Transverse colon (tissue), 4 donors: ENCODE data around the gene ZNF417.

Experiments used
- EP300 ChIP-seq: sonication (generic); formaldehyde crosslinking; IDR thresholded peaks from one replicate; pipeline ENCODE4 v1.6.1; 2017; ENCODE audit warnings: antibody characterized with exemption, low read depth
- POLR2A ChIP-seq: fragments of 450-650 bp; IDR thresholded peaks from one replicate; pipeline ENCODE4 v1.6.1; 2016; ENCODE audit warnings: antibody characterized with exemption, mild to moderate bottlenecking, moderate library complexity
- POLR2AphosphoS5 ChIP-seq, 3 donors: sonication (generic); formaldehyde crosslinking; IDR thresholded peaks; one replicate each; pipeline ENCODE4 v1.6.1; 2016; ENCODE audit warnings: antibody characterized with exemption in 3 of 3
- TF ChIP-seq, protein P1 (sequence below), 5 experiments: fragments of 200-600 bp in 3 of 5; fragments of 450-650 bp in 2 of 5; sonication (generic) in 3 of 5; IDR thresholded peaks; 1 replicate in 2 of 5; 2 replicates in 3 of 5; pipeline ENCODE4 v1.5.1; 2016 to 2017; ENCODE audit warnings: antibody characterized with exemption in 5 of 5, inconsistent platforms in 3 of 5, mild to moderate bottlenecking in 2 of 5, moderate library complexity in 1 of 5

DNA sequence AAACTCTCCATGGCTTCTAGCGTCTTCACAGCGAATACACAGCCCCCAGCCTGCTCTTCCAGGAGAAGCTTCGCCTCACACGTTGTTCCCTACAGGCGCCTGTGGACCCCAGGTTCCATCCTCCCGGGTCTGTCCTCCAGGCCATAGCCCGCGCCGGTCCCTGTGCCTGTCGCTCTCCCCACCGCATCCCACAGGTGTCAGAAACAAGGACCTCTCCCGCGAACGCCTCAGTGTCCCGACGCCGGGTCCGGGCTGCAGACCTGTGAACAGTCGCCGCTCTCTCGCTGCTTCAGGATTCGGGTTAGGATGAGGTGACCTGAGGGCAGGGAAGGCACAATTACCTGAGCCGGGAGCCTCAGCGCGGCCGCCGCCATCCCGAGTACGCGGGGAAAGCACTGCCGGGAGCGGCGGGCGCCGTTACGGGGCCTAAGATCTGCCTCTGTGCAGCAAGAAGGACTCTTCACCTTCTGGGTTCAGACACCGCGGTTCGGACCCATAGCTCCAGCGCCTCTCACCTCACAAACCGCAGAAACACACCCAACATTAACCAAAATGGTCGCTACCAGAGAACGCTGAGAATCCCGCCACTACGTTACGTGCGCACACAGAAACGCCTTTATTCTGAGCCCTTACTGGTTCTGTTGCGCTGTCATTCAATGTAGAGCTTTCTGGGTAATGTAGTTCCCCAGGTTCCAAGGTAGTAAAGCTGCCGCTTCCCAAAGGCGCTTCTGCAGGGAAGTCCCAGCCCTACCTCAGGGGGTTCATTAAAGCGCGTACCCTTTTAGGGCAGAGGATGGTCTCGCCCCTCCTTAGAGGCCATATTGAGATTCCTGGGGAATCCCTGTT is 18.7 kb upstream of the ZNF417 start, which contains the start of gene ZNF418:
- TF ChIP-seq, protein P1, sequence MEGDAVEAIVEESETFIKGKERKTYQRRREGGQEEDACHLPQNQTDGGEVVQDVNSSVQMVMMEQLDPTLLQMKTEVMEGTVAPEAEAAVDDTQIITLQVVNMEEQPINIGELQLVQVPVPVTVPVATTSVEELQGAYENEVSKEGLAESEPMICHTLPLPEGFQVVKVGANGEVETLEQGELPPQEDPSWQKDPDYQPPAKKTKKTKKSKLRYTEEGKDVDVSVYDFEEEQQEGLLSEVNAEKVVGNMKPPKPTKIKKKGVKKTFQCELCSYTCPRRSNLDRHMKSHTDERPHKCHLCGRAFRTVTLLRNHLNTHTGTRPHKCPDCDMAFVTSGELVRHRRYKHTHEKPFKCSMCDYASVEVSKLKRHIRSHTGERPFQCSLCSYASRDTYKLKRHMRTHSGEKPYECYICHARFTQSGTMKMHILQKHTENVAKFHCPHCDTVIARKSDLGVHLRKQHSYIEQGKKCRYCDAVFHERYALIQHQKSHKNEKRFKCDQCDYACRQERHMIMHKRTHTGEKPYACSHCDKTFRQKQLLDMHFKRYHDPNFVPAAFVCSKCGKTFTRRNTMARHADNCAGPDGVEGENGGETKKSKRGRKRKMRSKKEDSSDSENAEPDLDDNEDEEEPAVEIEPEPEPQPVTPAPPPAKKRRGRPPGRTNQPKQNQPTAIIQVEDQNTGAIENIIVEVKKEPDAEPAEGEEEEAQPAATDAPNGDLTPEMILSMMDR (IDR thresholded peaks at IDR 0.05): no peak
- TF ChIP-seq EP300 (no peak), POLR2A (no peak), POLR2AphosphoS5 (IDR thresholded peaks at IDR 0.05) (no peak)
